GM12878 (cell line): ENCODE measurements around the gene PINK1. TPM values are rescaled to one million over a fixed set of nuclear protein-coding genes. Genes with fewer than 3 reads are reported as not detected.

ENCODE experiments used
- ATAC-seq: fragments of 200-7000 bp; cut with Tn5 transposase; 3 replicates; pipeline ENCODE4 v1.9.1; 2020; ENCODE audit warnings: mild to moderate bottlenecking, moderate library complexity
- BruUV-seq: library from RNA; stranded (reverse); fragments of 400-500 nt; replicated peaks from 2 replicates; lab custom pipeline; 2021; lab: Mats Ljungman, UMichigan
- CTCF ChIA-PET: fragments of 300-600 bp; sonication (Branson Sonifier 250); formaldehyde crosslinking; extraction: SDS; loops from one replicate; lab custom pipeline; 2021; ENCODE audit warnings: inconsistent platforms; lab: Yijun Ruan, JAX
- POLR2A ChIA-PET: fragments of 350-600 bp; formaldehyde crosslinking; extraction: SDS; loops from one replicate; lab custom pipeline; 2021; ENCODE audit warnings: inconsistent platforms; lab: Charles Lee
- RAD21 ChIA-PET: fragments of 300-600 bp; sonication (Branson Sonifier 250); formaldehyde crosslinking; loops from one replicate; lab custom pipeline; 2023; ENCODE audit warnings: antibody characterized with exemption; ENCODE audit not compliant: unreplicated experiment; lab: Charles Lee
- SMC1A ChIA-PET: fragments of 300-600 bp; sonication (Branson Sonifier 250); formaldehyde crosslinking; loops from one replicate; lab custom pipeline; 2023; ENCODE audit not compliant: unreplicated experiment, uncharacterized antibody; lab: Charles Lee
- DNase-seq: peaks from one replicate; pipeline ENCODE4 v3.0.0-alpha.2; 2011; ENCODE audit warnings: low read depth, low spot score
- FAIRE-seq: peaks from 3 replicates; lab custom pipeline; 2011; peaks lifted over from hg19 to GRCh38; lab: Jason Lieb, UNC
- H2AFZ ChIP-seq: 2 replicates; pipeline ENCODE4 v1.6.0; 2011; ENCODE audit warnings: low read depth, low read length, control low read depth; ENCODE audit not compliant: control insufficient read depth
- H3K27ac ChIP-seq: 2 replicates; pipeline ENCODE4 v1.5.1; 2011; ENCODE audit warnings: control low read depth; ENCODE audit not compliant: control insufficient read depth, insufficient read depth
- H3K27me3 ChIP-seq, 2 experiments: replicated peaks in 1 of 2; 2 replicates each; pipeline versions ENCODE4 v1.6.0 to v1.6.1; 2011; ENCODE audit warnings: low read length in 1 of 2; ENCODE audit not compliant: control insufficient read depth in 2 of 2, insufficient read depth in 2 of 2
- H3K36me3 ChIP-seq, 2 experiments: 2 replicates each; pipeline ENCODE4 v1.5.1; 2011; ENCODE audit warnings: low read length in 1 of 2; ENCODE audit not compliant: control insufficient read depth in 2 of 2, insufficient read depth in 2 of 2
- H3K4me1 ChIP-seq: 2 replicates; pipeline ENCODE4 v1.6.1; 2011; ENCODE audit warnings: mild to moderate bottlenecking, low read length, moderate library complexity, mixed read lengths; ENCODE audit not compliant: control insufficient read depth, insufficient read depth
- H3K4me2 ChIP-seq: 2 replicates; pipeline ENCODE4 v1.6.0; 2011; ENCODE audit warnings: control low read depth; ENCODE audit not compliant: control insufficient read depth, insufficient read depth
- H3K4me3 ChIP-seq: fragments of 200-600 bp; sonication (generic); 2 replicates; pipeline ENCODE4 v1.5.1; 2016
- H3K79me2 ChIP-seq: 2 replicates; pipeline ENCODE4 v1.6.0; 2011; ENCODE audit warnings: low read length; ENCODE audit not compliant: control insufficient read depth, insufficient read depth
- H3K9ac ChIP-seq: 2 replicates; pipeline ENCODE4 v1.8.0; 2011; ENCODE audit warnings: low read length, control low read depth, mixed read lengths; ENCODE audit not compliant: control insufficient read depth, insufficient read depth
- H3K9me3 ChIP-seq: replicated peaks from 3 replicates; pipeline ENCODE4 v1.5.1; 2011; ENCODE audit warnings: mild to moderate bottlenecking, low read length; ENCODE audit not compliant: control insufficient read depth, insufficient read depth
- H4K20me1 ChIP-seq: 2 replicates; pipeline ENCODE4 v1.6.0; 2011; ENCODE audit not compliant: control insufficient read depth, insufficient read depth
- HDAC2 ChIP-seq: fragments of 200-600 bp; sonication (generic); IDR thresholded peaks from 2 replicates; pipeline ENCODE4 v1.6.1; 2017
- IKZF2 ChIP-seq, 2 experiments: fragments of 450-650 bp; IDR thresholded peaks; 2 replicates each; pipeline ENCODE4 v1.6.1; 2017; ENCODE audit warnings: mild to moderate bottlenecking in 2 of 2, moderate library complexity in 2 of 2
- JUNB ChIP-seq: IDR thresholded peaks from 2 replicates; pipeline ENCODE4 v1.6.1; 2016; ENCODE audit warnings: antibody characterized with exemption, mild to moderate bottlenecking
- MTA2 ChIP-seq: fragments of 450-650 bp; IDR thresholded peaks from 2 replicates; pipeline ENCODE4 v1.6.1; 2016; ENCODE audit warnings: low read depth, mild to moderate bottlenecking, moderate library complexity
- MTA3 ChIP-seq: IDR thresholded peaks from 2 replicates; pipeline ENCODE4 v1.6.1; 2012; ENCODE audit warnings: low read length, inconsistent platforms, borderline replicate concordance
- NFYA ChIP-seq: IDR thresholded peaks from 2 replicates; pipeline ENCODE4 v1.6.1; 2011; ENCODE audit warnings: low read depth, mild to moderate bottlenecking, low read length, improper control_type of control experiment, borderline replicate concordance
- PAX8 ChIP-seq: fragments of 450-650 bp; IDR thresholded peaks from 2 replicates; pipeline ENCODE4 v1.6.1; 2017; ENCODE audit warnings: mild to moderate bottlenecking, moderate library complexity
- POLR2AphosphoS5 ChIP-seq: IDR thresholded peaks from 2 replicates; pipeline ENCODE4 v1.6.1; 2011; ENCODE audit warnings: mild to moderate bottlenecking, low read length, inconsistent platforms
- RELA ChIP-seq: fragments of 450-650 bp; IDR thresholded peaks from 2 replicates; pipeline ENCODE4 v1.8.0; 2014; ENCODE audit warnings: borderline replicate concordance; ENCODE audit not compliant: partially characterized antibody
- SUZ12 ChIP-seq: fragments of 200-600 bp; sonication (generic); IDR thresholded peaks from one replicate; pipeline ENCODE4 v1.6.1; 2018; ENCODE audit warnings: antibody characterized with exemption, mild to moderate bottlenecking; ENCODE audit not compliant: unreplicated experiment
- TCF7 ChIP-seq: IDR thresholded peaks from 2 replicates; pipeline ENCODE4 v1.6.1; 2014; ENCODE audit warnings: antibody characterized with exemption, borderline replicate concordance
- WGBS: methylation state at CpG from one replicate; pipeline ENCODE4 v1.1.6; 2016; ENCODE audit warnings: low lambda C conversion rate; ENCODE audit not compliant: insufficient replicate concordance, insufficient coverage; ENCODE audit errors: missing lambda C conversion rate; 5-methylcytosine and 5-hydroxymethylcytosine counted together
- in situ Hi-C: fragments of 300-500 bp; cut with MboI; formaldehyde crosslinking; loops from 9 replicates; pipeline ENCODE4 v1.14.3; 2018; ENCODE audit warnings: mixed read lengths
- intact Hi-C: fragments of 100-400 bp; cut with micrococcal nuclease; formaldehyde crosslinking; loops from one replicate; pipeline ENCODE4 v1.14.2; 2022; ENCODE audit not compliant: unreplicated experiment
- polyA plus RNA-seq, 11 experiments: library from polyadenylated mRNA; depleted of rRNA in 4 of 11; unstranded in 6 of 11; stranded (reverse) in 5 of 11; fragments of >200 nt; fragmentation: Nextera tagmentation in 4 of 11; fragmentation: Illumina TruSeq in 1 of 11; extraction: Ambion mirVana in 4 of 11; extraction: Trizol in 1 of 11; gene quantifications; 1 replicate in 1 of 11; 2 replicates in 10 of 11; pipeline versions ENCODE4 v1.2.1 to v1.2.3, GENCODE V29; 2011 to 2016; ENCODE audit warnings: inconsistent platforms in 2 of 11, missing spikeins in 2 of 11, low read depth in 1 of 11
- total RNA-seq, 4 experiments: library from RNA; depleted of rRNA in 3 of 4; stranded (reverse); fragments of >200 nt in 3 of 4; fragmentation: Illumina TruSeq in 1 of 4; extraction: Trizol in 1 of 4; gene quantifications; 2 replicates each; pipeline versions ENCODE4 v1.2.1 to v1.2.3, GENCODE V29; 2013 to 2021
- TF ChIP-seq, protein P1 (sequence below): IDR thresholded peaks from 2 replicates; pipeline ENCODE4 v1.6.1; 2012; ENCODE audit warnings: mild to moderate bottlenecking, low read depth, low read length
- TF ChIP-seq, protein P2 (sequence below): IDR thresholded peaks from 2 replicates; pipeline ENCODE4 v1.6.1; 2011; ENCODE audit warnings: low read depth, low read length, improper control_type of control experiment, borderline replicate concordance
- TF ChIP-seq, protein P3 (sequence below): fragments of 450-650 bp; IDR thresholded peaks from 2 replicates; pipeline ENCODE4 v1.6.1; 2017; ENCODE audit warnings: borderline replicate concordance
- TF ChIP-seq, protein P4 (sequence below): fragments of 150-350 bp; IDR thresholded peaks from 2 replicates; pipeline ENCODE4 v1.6.1; 2016; ENCODE audit warnings: low read depth, low read length

PINK1 gene
- total and polyA plus RNA-seq, 10 of the 15 experiments (the other 5 are each of a cell fraction or from before 2014, with no cell fraction given), result 0.42 to 4.4 (median 1.9) TPM; not detected in 1

DNA sequence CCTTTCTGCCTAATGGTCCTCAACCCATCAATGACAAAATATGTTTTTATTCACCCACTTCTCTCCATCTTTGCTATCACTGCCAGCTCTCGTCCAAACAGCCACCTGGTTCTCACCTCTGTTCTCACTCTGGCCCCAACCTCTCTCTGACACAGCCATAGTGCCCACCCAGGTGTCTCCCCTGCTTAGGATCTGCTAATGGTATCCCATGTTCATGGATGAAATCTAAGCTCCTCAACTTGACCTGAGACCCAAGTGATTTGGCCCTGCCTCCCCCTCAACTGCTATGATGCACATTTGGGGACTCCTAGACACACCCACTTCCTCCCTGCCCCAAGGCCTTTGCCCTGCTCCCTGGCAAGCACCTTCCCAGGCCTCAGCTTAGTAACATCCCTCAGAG lies 58.6 kb downstream of the PINK1 start (continued):
- TF ChIP-seq, protein P1, sequence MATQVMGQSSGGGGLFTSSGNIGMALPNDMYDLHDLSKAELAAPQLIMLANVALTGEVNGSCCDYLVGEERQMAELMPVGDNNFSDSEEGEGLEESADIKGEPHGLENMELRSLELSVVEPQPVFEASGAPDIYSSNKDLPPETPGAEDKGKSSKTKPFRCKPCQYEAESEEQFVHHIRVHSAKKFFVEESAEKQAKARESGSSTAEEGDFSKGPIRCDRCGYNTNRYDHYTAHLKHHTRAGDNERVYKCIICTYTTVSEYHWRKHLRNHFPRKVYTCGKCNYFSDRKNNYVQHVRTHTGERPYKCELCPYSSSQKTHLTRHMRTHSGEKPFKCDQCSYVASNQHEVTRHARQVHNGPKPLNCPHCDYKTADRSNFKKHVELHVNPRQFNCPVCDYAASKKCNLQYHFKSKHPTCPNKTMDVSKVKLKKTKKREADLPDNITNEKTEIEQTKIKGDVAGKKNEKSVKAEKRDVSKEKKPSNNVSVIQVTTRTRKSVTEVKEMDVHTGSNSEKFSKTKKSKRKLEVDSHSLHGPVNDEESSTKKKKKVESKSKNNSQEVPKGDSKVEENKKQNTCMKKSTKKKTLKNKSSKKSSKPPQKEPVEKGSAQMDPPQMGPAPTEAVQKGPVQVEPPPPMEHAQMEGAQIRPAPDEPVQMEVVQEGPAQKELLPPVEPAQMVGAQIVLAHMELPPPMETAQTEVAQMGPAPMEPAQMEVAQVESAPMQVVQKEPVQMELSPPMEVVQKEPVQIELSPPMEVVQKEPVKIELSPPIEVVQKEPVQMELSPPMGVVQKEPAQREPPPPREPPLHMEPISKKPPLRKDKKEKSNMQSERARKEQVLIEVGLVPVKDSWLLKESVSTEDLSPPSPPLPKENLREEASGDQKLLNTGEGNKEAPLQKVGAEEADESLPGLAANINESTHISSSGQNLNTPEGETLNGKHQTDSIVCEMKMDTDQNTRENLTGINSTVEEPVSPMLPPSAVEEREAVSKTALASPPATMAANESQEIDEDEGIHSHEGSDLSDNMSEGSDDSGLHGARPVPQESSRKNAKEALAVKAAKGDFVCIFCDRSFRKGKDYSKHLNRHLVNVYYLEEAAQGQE, result no peak
- TF ChIP-seq MTA3, result no peak

DNA sequence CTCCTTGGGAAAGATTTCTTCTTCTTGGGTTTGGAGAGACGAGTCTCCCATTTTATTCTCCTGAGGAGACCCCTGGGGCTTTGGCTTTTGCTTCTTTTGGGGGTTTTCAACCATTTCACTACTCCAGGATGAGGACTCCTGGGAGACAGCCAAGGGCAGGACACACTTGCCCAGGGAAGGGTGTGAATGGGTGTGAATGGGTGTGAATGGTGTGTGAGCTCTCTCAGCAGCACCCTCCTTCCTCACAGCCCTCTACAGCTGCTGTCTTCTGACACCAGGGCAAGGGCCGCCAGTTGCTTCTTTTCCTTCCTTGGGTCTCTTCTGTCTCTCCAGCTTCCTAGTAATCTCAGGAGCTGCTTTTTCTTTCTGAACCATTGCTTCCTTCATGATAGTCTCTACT lies 60.4 kb downstream of the PINK1 start:
- Histone ChIP-seq H3K9ac (no peak overlapping the region), H2AFZ (no peak overlapping the region), H3K79me2 (no peaks in the 10 kb centered on the region), H3K27me3 (no peaks in the 10 kb centered on the region), H3K27ac (no peak overlapping the region), H3K9me3 (no peaks in the 10 kb centered on the region), H3K4me3 (no peak overlapping the region), H4K20me1 (no peaks in the 10 kb centered on the region), H3K4me2 (no peak overlapping the region), H3K4me1 (peaks cover 6% of the 10 kb centered on the region), H3K36me3 (no peaks in the 10 kb centered on the region)
- no peak for DNase-seq
- 4% methylated on average over 2 of the region's 2 CpGs for WGBS
- intact Hi-C loops (loop anchor here (10.0 kb wide), 1 partner anchor 291 kb away; no protein-coding TSS in a partner anchor), in situ Hi-C loops (no loop called here)
- CTCF ChIA-PET, result interaction anchor here (0.7 to 4.6 kb wide), 3 partner anchors 40 to 498 kb away, joined by 3 to 120 read pairs (median 3); no protein-coding TSS in a partner anchor
- no peak for FAIRE-seq
- RAD21 ChIA-PET, result interaction anchor here (1.4 kb wide), 1 partner anchor 501 kb away, joined by 3 read pairs; no protein-coding TSS in a partner anchor
- POLR2A ChIA-PET, result interaction anchor here (0.6 kb wide), 1 partner anchor 155 kb away, joined by 4 read pairs; no protein-coding TSS in a partner anchor
- no TSS peak for BruUV-seq
- ATAC-seq, result no peak
- SMC1A ChIA-PET, result no interaction called here
- TF ChIP-seq TCF7 (no peak), PAX8 (no peak), JUNB (no peak), RELA (no peak), SUZ12 (no peak), NFYA (no peak), POLR2AphosphoS5 (no peak), IKZF2 (IDR thresholded peaks at IDR 0.05) (no peak), HDAC2 (no peak), MTA2 (no peak)
- TF ChIP-seq, protein P2, sequence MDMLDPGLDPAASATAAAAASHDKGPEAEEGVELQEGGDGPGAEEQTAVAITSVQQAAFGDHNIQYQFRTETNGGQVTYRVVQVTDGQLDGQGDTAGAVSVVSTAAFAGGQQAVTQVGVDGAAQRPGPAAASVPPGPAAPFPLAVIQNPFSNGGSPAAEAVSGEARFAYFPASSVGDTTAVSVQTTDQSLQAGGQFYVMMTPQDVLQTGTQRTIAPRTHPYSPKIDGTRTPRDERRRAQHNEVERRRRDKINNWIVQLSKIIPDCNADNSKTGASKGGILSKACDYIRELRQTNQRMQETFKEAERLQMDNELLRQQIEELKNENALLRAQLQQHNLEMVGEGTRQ, result no peak
- TF ChIP-seq, protein P3, sequence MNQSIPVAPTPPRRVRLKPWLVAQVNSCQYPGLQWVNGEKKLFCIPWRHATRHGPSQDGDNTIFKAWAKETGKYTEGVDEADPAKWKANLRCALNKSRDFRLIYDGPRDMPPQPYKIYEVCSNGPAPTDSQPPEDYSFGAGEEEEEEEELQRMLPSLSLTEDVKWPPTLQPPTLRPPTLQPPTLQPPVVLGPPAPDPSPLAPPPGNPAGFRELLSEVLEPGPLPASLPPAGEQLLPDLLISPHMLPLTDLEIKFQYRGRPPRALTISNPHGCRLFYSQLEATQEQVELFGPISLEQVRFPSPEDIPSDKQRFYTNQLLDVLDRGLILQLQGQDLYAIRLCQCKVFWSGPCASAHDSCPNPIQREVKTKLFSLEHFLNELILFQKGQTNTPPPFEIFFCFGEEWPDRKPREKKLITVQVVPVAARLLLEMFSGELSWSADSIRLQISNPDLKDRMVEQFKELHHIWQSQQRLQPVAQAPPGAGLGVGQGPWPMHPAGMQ, result no peak
- TF ChIP-seq, protein P4, sequence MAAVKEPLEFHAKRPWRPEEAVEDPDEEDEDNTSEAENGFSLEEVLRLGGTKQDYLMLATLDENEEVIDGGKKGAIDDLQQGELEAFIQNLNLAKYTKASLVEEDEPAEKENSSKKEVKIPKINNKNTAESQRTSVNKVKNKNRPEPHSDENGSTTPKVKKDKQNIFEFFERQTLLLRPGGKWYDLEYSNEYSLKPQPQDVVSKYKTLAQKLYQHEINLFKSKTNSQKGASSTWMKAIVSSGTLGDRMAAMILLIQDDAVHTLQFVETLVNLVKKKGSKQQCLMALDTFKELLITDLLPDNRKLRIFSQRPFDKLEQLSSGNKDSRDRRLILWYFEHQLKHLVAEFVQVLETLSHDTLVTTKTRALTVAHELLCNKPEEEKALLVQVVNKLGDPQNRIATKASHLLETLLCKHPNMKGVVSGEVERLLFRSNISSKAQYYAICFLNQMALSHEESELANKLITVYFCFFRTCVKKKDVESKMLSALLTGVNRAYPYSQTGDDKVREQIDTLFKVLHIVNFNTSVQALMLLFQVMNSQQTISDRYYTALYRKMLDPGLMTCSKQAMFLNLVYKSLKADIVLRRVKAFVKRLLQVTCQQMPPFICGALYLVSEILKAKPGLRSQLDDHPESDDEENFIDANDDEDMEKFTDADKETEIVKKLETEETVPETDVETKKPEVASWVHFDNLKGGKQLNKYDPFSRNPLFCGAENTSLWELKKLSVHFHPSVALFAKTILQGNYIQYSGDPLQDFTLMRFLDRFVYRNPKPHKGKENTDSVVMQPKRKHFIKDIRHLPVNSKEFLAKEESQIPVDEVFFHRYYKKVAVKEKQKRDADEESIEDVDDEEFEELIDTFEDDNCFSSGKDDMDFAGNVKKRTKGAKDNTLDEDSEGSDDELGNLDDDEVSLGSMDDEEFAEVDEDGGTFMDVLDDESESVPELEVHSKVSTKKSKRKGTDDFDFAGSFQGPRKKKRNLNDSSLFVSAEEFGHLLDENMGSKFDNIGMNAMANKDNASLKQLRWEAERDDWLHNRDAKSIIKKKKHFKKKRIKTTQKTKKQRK, result no peak
